Measurements from ENCODE around the gene TLE4. TPM values are rescaled to one million over a fixed set of nuclear protein-coding genes. Genes with fewer than 3 reads are reported as not detected.

Gene TLE4
- total RNA-seq, 4 donors from 2014 or later: 30.5 to 66.2 (median 46.4) TPM

DNA sequence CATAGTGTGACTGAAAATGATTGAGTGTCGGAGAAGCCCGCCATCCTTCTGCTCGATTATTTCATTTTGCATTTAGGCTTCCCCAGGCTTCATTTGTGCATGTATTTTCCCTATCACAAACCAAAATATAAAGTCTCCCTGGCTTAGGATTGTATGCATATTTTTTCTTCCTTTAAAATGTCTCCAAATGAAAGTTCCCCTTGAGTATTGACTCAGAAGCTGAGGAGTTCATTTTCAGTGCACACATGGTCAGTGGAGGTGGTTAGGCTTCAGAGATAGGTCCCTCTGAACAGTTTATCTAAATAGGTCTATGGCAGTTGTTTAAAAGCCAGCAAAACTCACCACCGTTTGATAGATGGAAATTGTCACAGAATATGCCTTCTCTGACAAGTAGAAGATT is 97.2 kb downstream of the TLE4 start:
- Histone ChIP-seq H3K27me3 (no peaks in the 10 kb centered on the region), H3K27ac (no peak overlapping the region), H3K4me3 (no peak overlapping the region), H3K9me3 (no peaks in the 10 kb centered on the region), H3K36me3 (no peaks in the 10 kb centered on the region), H3K4me1 (peaks cover 0 to 37% (median 0%) of the 10 kb centered on the region in 3 donors)
- TF ChIP-seq, protein P1, sequence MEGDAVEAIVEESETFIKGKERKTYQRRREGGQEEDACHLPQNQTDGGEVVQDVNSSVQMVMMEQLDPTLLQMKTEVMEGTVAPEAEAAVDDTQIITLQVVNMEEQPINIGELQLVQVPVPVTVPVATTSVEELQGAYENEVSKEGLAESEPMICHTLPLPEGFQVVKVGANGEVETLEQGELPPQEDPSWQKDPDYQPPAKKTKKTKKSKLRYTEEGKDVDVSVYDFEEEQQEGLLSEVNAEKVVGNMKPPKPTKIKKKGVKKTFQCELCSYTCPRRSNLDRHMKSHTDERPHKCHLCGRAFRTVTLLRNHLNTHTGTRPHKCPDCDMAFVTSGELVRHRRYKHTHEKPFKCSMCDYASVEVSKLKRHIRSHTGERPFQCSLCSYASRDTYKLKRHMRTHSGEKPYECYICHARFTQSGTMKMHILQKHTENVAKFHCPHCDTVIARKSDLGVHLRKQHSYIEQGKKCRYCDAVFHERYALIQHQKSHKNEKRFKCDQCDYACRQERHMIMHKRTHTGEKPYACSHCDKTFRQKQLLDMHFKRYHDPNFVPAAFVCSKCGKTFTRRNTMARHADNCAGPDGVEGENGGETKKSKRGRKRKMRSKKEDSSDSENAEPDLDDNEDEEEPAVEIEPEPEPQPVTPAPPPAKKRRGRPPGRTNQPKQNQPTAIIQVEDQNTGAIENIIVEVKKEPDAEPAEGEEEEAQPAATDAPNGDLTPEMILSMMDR (IDR thresholded peaks at IDR 0.05): no peak
- TF ChIP-seq POLR2A (IDR thresholded peaks at IDR 0.05) (no peak), POLR2AphosphoS5 (IDR thresholded peaks at IDR 0.05) (no peak), EP300 (IDR thresholded peaks at IDR 0.05) (no peak)
- WGBS, 2 donors (ENCODE audit: low coverage in 1 of 2): 62 to 68% methylated on average over 4 of the region's 4 CpGs
- no peak for ATAC-seq

DNA sequence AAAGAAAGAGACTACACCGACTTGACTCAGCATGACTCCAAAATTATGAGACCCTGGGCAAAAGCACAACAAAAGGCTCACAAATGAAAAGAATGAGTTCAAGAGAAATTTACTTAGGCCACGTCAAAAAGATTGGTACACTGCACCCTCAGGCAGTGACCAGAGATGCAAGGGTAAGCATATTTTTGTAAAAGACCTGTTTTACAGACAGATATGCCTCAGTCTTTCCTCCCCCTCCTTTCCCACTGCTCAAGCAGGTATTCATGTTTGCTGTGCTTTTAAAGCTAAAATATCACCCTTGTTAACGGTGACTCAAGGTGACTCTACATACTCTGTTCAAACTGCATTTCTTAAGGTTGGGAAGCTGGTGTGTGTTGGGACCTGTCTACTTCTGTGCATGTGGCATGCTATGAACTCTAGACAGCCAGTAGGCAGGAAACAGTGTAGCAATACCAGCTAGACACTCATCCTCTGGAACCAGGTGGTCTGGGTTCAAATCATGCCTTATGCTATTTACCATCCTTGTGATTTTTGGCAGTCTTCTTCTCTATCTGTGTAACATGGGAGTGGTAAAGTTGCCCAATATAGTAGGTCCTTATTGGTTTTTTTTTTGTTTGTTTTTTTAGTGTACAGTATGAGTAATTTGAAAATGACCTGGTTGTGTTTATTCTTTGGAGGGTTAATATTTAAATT is 98.7 kb downstream of the TLE4 start:
- no peak overlapping the region for H3K27ac ChIP-seq
- WGBS, 2 donors (ENCODE audit: low coverage in 1 of 2): 90 to 100% methylated on average over 1 to 3 of the region's 3 CpGs
- H3K36me3 ChIP-seq: no peaks in the 10 kb centered on the region
- TF ChIP-seq POLR2A (IDR thresholded peaks at IDR 0.05): no peak
- no peak for TF ChIP-seq POLR2AphosphoS5 (IDR thresholded peaks at IDR 0.05)
- peaks cover 0 to 26% (median 0%) of the 10 kb centered on the region in 3 donors for H3K4me1 ChIP-seq
- no peak for ATAC-seq
- no peaks in the 10 kb centered on the region for H3K9me3 ChIP-seq
- H3K4me3 ChIP-seq: no peak overlapping the region
- no peaks in the 10 kb centered on the region for H3K27me3 ChIP-seq

DNA sequence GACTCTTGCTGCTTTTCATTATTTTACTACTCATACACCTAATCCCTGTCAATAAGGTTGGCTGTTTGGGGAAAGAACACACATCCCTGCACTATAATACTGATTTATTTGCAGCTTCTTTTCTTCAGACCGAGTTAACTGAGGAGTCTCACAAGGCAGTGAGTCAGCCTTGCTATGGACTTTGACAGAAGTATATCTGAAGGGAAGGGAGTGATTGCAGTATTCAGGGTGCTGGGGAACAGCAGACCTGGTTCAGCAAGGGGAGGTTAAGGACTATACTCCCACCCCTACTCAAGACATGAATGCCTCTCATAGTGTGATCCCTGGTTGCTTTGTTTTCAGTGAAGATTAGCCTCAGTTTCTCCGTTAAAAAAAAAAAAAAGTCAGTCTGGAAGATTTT is 99.8 kb downstream of the TLE4 start:
- Histone ChIP-seq H3K4me1 (peaks cover 0 to 19% (median 0%) of the 10 kb centered on the region in 3 donors), H3K4me3 (no peak overlapping the region), H3K36me3 (no peaks in the 10 kb centered on the region), H3K27ac (no peak overlapping the region), H3K27me3 (no peaks in the 10 kb centered on the region), H3K9me3 (no peaks in the 10 kb centered on the region)
- no peak for ATAC-seq
- 85 to 86% methylated on average over 2 of the region's 2 CpGs for WGBS, 2 donors (ENCODE audit: low coverage in 1 of 2)
- TF ChIP-seq EP300 (IDR thresholded peaks at IDR 0.05) (no peak), POLR2AphosphoS5 (IDR thresholded peaks at IDR 0.05) (no peak), POLR2A (IDR thresholded peaks at IDR 0.05) (no peak)

DNA sequence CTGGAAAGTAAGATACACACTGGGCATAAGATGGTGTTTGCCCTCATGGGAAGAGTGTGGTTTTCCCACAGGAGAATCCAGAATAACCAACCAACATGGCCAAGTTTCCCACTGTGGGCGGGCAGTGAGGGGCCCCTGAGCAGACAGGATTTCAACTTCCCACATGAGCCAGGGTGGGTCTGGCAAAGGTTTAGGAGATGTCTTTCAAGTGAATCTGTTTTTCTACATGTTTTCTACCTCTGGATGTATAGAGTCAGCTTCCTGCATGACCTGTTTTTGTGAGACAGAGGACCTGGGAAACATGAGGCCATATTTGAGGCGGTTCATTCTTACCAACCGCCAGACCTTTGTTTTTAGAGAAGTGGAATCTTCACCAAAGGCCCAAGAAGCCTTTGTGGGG is 100.5 kb downstream of the TLE4 start:
- Histone ChIP-seq H3K27ac (no peak overlapping the region), H3K36me3 (no peaks in the 10 kb centered on the region), H3K27me3 (no peaks in the 10 kb centered on the region), H3K4me3 (no peak overlapping the region), H3K4me1 (peaks cover 0 to 19% (median 0%) of the 10 kb centered on the region in 3 donors), H3K9me3 (no peaks in the 10 kb centered on the region)
- no peak for ATAC-seq
- WGBS, 2 donors (ENCODE audit: low coverage in 1 of 2): 64 to 70% methylated on average over 3 of the region's 3 CpGs
- no peak for TF ChIP-seq EP300 (IDR thresholded peaks at IDR 0.05)
- TF ChIP-seq POLR2A (IDR thresholded peaks at IDR 0.05): no peak
- TF ChIP-seq POLR2AphosphoS5 (IDR thresholded peaks at IDR 0.05): no peak
- TF ChIP-seq, protein P1 (IDR thresholded peaks at IDR 0.05): no peak

DNA sequence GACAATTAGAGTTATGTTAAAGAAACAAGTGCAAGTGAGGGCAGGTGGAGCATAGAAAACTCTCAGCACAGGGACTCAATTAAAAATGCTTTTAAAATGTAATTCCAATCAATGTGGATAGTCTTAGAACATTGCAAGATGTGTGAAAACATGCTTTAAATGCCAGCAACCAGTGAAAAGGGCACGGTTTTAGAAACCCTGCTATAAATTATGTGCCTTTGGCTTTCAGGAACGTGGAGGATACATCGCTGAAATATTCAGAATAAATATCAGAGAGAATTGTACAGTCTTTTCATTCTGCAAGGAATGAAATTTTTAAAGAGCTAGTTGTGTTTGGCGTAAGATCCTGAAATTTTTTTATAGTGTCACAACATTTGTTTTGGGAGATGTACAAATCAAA is 101.1 kb downstream of the TLE4 start:
- Histone ChIP-seq H3K27ac (no peak overlapping the region), H3K27me3 (no peaks in the 10 kb centered on the region), H3K36me3 (no peaks in the 10 kb centered on the region), H3K9me3 (no peaks in the 10 kb centered on the region), H3K4me3 (no peak overlapping the region), H3K4me1 (peaks cover 0 to 17% (median 0%) of the 10 kb centered on the region in 3 donors)
- TF ChIP-seq POLR2AphosphoS5 (IDR thresholded peaks at IDR 0.05): no peak
- TF ChIP-seq POLR2A (IDR thresholded peaks at IDR 0.05): no peak
- TF ChIP-seq, protein P1 (IDR thresholded peaks at IDR 0.05): no peak
- no peak for TF ChIP-seq EP300 (IDR thresholded peaks at IDR 0.05)
- WGBS, 2 donors (ENCODE audit: low coverage in 1 of 2): 74 to 93% methylated on average over 4 of the region's 4 CpGs
- no peak for ATAC-seq

DNA sequence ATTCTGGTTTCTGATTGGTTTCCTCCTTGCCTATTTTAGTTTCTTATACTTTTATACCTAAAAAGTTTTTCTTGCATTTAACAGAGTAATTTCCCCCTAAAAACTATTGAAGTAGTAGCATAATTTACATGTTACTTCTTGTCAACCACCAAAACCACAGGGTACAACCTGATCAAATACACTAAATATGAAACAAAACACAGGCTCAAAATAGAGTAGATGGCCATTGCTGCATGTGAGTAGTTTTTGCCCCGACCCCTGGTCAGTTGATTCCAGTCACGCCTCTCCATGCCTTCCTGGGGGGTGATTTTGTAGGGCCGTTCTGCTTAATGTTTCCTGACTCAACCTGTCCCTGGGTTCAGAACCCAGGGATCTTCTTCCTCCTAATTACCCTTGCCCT is 101.8 kb downstream of the TLE4 start:
- H3K36me3 ChIP-seq: no peaks in the 10 kb centered on the region
- TF ChIP-seq POLR2AphosphoS5 (IDR thresholded peaks at IDR 0.05) (no peak), POLR2A (IDR thresholded peaks at IDR 0.05) (no peak), EP300 (IDR thresholded peaks at IDR 0.05) (no peak)
- TF ChIP-seq, protein P1 (IDR thresholded peaks at IDR 0.05): no peak

More for the DNA sequence above, 101.8 kb downstream of the TLE4 start:
- 93 to 100% methylated on average over 3 of the region's 3 CpGs for WGBS, 2 donors (ENCODE audit: low coverage in 1 of 2)
- H3K27ac ChIP-seq: no peak overlapping the region
- H3K4me3 ChIP-seq: no peak overlapping the region
- no peaks in the 10 kb centered on the region for H3K27me3 ChIP-seq
- peaks cover 0 to 9% (median 0%) of the 10 kb centered on the region in 3 donors for H3K4me1 ChIP-seq
- no peak for ATAC-seq
- H3K9me3 ChIP-seq: no peaks in the 10 kb centered on the region
